Activated naive CD4-positive, alpha-beta T cell treated with Interleukin-2 at 50 U/mL for 16 hours (primary cell): ENCODE data around the gene CYP4Z1.
"Not testable (repeated sequence)": the region's sequence is repeated elsewhere in the genome, so short reads cannot be mapped to it uniquely, and the experiment has no call there.

Experiments
- DNase-seq: peaks from one replicate; pipeline ENCODE4 v3.0.0-alpha.2; 2020

The CYP4Z1 gene, protein sequence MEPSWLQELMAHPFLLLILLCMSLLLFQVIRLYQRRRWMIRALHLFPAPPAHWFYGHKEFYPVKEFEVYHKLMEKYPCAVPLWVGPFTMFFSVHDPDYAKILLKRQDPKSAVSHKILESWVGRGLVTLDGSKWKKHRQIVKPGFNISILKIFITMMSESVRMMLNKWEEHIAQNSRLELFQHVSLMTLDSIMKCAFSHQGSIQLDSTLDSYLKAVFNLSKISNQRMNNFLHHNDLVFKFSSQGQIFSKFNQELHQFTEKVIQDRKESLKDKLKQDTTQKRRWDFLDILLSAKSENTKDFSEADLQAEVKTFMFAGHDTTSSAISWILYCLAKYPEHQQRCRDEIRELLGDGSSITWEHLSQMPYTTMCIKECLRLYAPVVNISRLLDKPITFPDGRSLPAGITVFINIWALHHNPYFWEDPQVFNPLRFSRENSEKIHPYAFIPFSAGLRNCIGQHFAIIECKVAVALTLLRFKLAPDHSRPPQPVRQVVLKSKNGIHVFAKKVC

DNA sequence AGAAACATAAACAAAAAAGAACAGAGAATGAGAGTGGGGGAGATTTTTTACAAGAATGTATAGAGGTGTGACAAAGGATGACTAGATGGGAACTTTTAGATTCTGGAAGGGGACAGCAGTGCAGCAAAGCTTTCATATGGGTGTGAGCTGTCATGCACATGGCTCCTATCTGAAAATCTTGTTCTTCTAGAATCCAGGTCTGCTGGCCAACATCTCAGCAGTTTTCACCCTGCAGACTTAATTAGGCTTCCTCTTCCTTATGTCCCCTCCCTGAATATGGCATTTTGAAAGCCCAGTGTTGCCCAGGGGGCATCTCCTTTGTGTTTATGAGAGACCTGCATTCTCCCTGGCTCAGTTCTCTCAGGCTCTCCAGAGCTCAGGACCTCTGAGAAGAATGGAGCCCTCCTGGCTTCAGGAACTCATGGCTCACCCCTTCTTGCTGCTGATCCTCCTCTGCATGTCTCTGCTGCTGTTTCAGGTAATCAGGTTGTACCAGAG lies at the start of gene CYP4Z1:
CYP4Z1 (plus strand) TSS at position 135 of the 498 bp plus-strand sequence; CDS start at position 395, 260 bp downstream.
- DNase-seq: no peak

DNA sequence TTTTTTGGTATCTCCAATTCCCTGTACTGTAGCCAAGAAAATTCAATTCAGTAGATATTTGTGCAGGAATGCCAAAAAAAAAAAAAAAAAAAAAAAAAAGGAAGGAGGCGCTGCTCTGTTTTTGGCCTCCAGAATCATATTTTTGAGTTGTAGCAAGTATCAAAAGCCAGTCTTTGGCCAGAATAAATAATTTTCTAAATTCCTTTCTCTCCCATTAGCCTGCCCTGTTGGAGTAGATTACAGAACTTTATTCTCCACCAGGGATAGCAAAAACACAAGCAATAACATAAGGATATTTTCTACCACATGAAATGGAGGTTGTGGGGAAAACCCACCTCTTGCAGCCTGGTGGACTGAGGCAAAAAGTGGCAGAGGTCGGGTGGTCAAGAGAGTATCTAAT lies 46.0 kb upstream of the CYP4Z1 start:
- no peak for DNase-seq

DNA sequence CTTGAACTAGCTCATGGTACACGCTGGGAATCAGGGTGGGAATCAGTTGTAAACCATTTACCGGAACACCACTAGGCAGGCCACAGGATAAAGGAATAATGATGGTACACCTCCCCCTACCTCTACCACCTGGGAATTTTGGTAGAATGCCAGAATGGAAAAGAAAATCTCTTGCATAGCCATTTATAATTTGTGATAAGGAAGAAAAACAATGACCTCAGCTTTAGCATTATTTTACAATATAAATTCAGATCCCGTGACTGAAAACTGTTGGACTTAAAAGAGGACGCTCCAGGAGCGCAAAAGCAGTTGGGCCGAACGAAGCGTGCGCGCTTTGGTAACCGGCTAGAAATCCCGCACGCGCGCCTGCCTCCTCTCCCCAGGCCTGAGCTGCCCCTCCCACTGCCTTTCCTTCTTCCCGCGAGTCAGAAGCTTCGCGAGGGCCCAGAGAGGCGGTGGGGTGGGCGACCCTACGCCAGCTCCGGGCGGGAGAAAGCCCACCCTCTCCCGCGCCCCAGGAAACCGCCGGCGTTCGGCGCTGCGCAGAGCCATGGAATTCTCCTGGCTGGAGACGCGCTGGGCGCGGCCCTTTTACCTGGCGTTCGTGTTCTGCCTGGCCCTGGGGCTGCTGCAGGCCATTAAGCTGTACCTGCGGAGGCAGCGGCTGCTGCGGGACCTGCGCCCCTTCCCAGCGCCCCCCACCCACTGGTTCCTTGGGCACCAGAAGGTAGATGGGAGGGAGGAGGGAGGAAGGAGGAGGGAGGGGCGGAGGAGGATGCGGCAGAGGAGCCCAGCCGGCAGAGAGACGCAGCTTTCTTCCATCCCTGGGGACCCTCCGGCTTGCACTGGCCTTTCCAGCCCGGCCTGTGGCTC lies 43.5 kb upstream of the CYP4Z1 start, which contains the start of gene CYP4X1:
CYP4X1 (plus strand) TSS at position 402 of the 873 bp plus-strand sequence; CDS start at position 551, 149 bp downstream.
- DNase-seq: no peak

DNA sequence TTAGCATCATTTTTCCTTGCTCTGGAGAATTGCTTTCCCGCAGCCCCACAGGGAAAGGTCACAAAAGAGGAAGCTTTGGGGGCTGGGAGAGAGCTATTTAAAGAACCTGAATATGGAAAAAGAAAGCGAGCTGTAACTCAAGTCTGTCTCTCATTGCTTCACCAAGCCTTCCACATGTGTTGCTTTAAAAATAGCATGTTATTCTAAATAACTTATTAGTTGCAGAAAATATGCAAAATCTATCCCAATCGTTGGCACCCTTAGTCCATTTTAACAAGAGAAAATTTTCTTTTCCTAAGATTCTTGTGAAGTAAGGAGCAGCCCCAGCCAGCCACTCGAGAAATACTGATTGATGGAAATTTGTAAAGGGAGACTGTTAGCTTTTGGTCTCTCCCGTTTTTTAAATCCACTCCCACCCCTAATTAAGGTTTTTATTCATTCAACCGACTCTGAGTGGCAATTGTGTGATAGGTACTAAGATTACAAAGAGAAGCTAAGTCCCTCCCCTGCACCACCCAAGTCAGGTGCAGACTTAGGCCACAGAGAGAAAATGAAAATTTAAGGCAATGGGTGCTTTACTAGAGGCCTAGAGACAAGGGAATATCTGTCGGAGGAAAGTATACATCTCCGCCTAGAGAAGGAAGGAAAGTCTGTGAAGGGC lies 42.8 kb upstream of the CYP4Z1 start:
- DNase-seq: no peak

DNA sequence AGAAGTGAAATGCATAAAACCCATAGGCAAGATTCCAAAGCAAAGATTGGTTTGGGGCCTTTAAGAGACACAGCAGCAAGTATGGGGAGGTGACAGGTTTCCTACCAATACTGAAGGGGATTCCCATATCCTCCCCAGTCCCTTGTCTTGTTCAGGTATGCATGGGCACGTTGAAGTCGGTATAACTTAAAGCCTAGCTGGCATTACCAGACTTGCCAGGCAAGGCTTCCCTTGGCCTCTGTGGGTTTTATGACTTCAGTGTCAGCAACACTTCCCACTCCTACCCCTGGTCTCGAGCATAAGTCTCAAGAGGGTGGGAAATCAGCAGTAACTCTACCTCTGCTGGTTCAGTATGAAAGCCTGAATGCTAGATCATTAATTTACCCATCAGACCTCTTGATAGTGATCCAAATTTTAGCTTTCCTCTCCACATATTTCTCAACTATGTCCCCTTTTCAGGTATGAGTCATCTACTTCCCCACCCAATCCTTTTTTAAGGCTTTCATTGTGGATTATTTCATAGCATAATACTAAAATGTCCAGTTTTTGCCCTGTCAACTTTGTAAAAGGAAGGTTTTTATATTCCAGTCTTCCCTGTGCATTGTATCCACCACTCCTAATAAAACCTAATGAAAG lies 36.7 kb upstream of the CYP4Z1 start:
- no peak for DNase-seq

DNA sequence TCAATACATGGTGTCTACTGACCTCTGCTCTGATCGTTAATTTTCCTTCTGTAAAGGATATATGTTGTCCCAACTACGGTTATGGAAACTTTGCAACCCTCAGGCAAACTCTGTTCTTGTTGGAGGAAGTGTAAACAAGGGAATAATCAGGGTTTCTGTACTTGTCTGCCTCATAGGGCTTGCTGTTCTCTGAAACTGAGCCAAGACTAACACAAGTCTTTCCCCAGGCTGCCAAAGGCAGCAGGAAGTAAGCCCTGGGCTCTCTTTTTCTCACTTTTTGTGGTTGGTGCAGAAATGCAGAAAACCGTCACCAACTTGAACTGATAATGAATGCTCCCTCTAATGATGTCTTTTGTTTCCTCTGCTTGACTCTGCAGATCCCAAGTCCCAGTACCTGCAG lies 36.0 kb upstream of the CYP4Z1 start:
- no peak for DNase-seq

DNA sequence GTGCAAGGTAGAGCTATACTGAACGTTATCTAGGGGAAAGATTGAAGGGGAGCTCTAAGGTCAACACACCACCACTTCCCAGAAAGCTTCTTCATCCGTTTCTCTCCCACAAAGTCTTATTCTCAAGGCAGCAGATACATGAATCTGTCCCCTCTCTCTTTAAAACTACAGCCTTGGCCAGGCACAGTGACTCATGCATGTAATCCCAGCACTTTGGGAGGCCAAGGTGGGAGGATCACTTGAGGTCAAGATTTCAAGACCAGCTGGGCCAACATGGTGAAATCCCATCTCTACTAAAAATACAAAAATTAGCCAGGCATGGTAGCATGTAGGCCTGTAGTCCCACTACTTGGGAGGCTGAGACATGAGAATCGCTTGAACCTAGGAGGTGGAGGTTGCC lies 35.4 kb upstream of the CYP4Z1 start:
- no peak for DNase-seq

DNA sequence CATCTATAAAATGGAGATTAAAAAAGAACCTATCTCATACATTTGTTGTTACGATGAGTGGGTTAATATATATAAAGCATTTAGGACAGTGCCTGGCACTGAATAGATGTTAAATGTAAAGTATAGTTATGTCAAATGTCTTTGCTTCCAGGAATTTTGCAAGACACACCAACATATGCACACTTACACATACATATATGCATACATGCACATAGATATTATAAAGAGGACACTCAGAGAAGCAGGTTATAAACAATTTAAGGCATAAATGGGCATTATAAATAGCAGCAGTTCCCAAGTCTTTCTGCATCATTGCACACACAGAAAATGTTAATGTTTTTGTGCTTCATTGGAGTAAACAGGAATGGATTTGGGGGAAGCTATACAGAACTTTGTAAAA lies 30.3 kb upstream of the CYP4Z1 start:
- no peak for DNase-seq

DNA sequence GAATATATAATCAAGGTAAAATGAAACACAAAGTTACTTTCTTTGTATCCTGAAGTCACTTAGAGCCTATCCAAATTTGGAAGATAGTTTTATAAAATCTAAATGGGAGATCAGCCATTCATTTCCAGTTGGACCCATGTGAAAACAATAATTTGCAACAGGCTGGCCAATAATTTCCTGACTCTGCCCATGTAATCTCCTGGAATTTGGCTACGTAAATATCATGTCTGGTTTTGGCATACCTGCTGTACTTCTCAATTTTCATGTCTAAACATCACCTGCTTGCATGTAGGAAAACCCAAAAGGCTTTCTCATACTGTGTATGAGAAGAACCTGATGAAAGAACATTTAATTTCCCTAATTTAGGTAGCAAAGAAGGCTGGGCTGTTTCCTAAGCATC lies 7.7 kb upstream of the CYP4Z1 start:
- no peak for DNase-seq

DNA sequence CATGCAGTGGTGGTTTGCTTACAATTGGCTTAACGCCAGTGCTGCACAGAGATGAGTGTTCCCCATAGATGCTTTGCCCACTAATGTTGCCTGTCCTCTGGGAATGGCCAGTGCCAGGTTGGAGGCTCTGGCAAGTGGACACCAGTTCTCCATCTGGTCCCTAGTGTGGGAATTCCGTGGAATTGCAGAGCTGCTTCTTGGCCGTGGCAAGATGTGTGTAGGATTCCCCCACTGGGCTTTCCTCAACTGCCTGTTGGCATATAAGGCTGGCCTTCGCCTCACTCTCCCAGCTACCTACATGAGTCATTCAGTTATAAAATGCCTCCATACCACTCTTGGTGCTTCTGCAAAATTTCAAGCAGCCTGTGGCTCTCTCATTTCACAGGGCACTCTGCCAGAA lies 2.0 kb downstream of the CYP4Z1 start:
- not testable (repeated sequence) for DNase-seq

DNA sequence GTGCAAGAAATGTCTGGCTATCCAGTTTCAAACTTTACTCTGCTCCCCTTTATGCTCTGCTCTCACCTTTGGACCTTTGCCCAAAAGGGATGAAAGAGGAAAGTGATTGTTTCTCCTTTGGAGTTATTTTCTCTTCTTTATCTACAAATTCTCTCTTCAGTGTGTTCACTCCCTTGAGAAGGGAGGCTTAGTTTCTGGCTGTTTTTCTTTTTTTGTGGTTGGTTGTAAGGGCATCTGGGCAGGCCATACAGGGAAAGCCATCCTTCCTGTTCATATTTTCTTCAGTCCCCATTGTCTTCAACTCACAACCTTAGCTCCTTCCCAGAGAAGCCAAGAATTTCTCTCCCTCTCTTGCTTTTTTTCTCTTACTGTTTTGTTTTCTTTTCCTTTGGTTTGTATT lies 2.5 kb downstream of the CYP4Z1 start:
- not testable (repeated sequence) for DNase-seq

DNA sequence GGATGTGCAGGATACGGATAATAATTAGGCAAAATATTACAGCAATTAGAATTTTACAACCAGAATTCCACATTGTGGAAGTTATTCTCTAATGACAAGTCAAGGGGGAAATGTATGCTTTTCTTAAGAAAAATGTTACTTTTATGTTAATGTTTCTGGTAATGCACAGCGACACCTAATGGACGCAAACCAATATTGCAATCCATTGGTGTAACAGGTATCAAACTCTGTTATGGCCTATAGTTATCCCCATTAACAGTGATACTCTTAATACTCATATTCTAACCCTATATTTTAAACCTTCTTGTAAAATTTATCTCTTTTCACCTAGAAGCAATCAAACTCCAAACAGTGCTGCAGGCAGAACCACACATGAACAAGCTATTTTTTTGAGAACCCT lies 22.3 kb downstream of the CYP4Z1 start:
- peak; percentile 24 for DNase-seq

DNA sequence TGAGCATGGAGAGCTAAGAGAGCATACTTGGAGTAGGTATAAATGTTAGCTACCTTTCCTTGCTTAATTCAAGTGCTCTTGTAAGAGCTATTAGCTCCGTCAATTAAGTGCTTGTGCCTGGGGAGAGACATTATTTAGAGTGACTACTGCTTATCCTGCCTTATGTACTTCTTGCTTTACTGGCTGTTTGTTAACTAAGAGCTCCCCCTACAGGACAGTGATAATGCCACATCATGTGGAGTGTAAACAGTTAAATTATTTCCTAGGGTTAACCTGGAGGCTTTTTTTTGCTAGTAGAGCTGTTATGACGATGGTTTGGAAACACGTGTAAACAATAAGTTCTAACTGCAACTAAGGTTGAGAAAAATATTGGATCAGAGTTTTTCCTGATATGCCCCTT lies 24.4 kb downstream of the CYP4Z1 start:
- not testable (repeated sequence) for DNase-seq

DNA sequence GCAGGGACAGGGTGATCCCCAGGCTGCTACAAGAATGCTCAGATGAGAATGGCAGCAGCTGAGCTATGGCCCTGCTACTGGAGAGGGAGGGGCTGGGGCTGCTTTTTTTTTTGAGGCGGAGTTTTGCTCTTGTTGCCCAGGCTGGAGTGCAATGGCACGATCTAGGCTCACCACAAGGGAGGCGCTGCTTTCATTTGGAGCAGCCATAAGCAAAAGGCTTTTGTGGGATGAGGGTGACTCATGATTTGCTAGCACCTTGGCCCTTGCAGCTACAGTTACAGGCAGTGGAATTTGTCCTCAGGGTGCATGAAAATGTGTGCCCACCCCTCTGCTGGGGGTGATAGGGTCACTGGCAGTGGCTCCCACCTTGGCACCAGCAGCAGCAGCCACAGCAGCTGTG lies 37.8 kb downstream of the CYP4Z1 start:
- DNase-seq: no peak

DNA sequence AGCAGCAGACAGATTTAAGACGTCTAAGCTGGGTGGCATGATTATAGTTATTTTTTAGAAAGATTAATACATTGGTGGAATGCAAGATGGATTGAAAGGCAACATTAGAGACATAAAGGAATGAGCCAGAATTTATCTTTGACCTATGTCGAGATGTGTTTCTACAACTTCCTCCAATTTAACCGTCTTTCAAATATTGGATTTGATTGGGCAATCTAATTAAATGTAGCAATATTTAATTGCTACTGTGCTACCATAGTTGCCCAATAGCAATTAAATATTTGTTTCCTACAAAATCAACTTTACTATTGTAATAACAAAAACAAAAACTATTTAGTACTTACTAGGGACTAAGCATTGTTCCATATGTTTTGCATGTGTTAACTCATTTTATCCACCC lies 39.8 kb downstream of the CYP4Z1 start:
- DNase-seq: no peak

DNA sequence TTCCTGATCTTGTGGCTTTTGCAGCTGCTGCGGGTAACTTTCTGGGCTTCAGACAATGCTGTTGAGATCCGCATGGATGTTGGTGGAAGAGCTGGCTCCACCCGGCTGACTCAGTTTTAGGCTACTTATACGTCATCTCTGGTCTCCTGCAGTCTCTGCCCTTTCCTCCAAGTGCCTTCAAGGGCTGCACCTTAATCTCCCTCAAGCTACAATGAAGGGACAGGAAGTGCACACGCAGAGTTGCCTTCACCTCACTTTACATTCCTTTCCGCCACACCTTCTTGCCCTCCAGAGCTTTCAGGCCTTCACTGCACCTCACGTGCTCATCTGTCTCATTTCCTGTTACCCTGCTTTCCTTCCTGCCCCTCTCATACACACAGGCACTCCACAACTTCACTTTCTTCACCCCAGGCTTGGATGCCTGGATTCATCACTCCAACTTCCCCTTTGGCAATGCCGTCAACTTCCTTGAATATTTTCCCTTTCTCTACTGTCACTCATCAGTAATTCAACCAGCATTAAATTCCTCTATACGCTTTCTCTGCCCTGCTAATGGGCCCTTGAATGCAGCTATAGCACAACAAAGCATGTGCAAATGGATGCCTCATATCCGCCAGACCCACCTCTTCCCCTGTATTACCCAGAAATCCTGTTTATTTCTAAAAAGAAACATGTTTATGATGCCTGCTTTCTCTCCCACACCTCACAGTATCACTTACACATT lies 41.0 kb downstream of the CYP4Z1 start:
- not testable (repeated sequence) for DNase-seq

DNA sequence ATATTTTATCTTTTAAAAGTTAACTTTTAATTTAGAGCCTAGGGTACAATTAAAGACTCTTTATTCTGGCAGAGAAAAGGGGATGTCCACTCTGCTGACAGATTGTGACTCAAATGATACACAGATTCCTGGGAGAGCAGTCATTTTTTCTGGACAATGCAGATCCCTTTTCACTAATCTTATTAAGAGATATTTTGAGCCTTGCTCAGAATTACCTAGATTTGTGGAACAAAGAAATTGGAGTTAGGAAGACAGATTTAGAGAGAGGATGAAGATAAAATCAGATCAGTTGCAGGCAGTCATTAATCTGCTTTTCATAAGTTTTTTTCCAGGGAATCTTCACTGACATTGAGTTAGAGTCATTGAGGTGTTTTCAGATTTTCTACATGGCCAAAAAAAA lies 42.5 kb downstream of the CYP4Z1 start:
- DNase-seq: not testable (repeated sequence)

DNA sequence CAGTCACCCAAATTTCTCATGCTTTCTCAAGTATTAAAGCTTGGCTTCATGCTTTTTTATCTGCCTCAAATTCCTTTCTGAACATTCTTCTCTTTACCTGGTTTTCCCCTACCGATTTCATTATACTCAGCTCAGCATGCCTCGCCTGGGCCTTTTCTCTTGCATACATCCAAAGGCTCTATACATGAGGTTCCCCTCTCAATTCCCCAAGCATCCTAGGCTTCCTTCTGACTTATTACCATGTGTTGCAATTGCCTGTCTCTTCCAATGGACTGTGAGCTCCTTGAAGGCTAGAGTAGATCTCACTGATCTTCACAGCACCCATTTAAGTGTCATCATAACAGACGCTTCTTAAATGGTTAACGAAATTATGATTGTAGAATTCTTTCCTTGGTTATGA lies 46.1 kb downstream of the CYP4Z1 start:
- no peak for DNase-seq

DNA sequence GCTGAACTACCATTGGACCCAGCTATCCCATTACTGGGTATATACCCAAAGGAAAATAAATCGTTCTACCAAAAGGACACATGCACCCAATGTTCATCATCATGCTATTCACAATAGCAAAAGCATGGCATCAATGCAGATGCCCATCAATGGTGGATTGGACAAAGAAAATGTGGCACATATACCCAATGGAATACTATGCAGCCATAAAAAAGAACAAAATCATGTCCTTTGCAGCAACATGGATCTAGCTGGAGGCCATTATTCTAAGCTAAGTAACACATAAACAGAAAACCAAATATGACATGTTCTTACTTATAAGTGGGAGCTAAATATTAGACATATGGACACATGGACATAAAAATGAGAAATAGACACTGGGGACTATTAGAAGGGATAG lies 54.0 kb downstream of the CYP4Z1 start:
- not testable (repeated sequence) for DNase-seq

DNA sequence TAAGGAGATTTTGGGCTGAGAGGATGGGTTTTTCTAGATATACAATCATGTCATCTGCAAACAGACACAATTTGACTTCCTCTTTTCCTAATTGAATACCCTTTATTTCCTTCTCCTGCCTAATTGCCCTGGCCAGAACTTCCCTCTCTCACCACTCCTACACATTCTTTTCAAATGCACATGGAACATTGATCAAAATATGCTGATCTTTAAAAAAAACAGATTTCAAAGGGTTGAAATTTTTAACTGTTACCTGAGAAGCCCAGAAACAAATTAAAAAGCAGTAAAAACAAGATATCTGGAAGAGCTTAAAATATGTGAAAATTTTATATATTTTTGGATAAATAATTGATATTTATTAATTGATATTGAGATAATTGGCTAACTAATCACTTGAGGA lies 57.8 kb downstream of the CYP4Z1 start:
- not testable (repeated sequence) for DNase-seq

DNA sequence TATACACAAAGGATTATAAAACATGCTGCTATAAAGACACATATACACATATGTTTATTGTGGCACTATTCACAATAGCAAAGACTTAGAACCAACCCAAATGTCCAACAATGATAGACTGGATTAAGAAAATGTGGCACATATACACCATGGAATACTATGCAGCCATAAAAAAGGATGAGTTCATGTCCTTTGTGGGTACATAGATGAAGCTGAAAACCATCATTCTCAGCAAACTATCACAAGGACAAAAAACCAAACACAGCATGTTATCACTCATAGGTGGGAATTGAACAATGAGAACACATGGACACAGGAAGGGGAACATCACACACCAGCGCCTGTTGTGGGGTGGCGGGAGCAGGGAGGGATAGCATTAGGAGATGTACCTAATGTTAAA lies 60.0 kb downstream of the CYP4Z1 start:
- DNase-seq: not testable (repeated sequence)

DNA sequence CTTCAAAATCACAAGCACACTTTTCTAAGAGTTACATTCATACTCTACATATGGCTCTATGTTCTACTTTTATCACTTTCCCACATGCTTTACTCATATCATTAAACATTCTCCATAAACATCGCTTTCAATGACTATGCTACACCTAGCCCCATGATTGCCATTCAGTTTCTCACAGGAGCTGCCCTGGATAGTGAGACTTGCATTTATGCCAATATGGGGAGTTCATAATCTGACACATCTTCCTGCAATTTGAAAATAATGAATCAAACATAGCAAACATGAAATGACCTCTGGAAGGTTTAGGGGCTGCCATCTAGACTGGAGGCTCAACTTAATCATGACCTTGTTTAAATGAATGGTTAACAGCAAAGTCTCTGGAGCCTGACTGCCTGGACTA lies 61.2 kb downstream of the CYP4Z1 start:
- no peak for DNase-seq
